Panc1 (cell line): ENCODE data around the gene SVBP. TPM values are rescaled to one million over a fixed set of nuclear protein-coding genes. Genes with fewer than 3 reads are reported as not detected.
A peak's percentile ranks its signal among the peaks of the same experiment; 100 is the strongest.

ENCODE experiments used
- ATAC-seq: fragments of 200-7000 bp; cut with Tn5 transposase; 2 replicates; pipeline ENCODE4 v1.9.1; 2020; ENCODE audit warnings: mild to moderate bottlenecking, moderate library complexity
- Bru-seq: library from RNA; stranded (reverse); fragments of 400-500 nt; gene quantifications from one replicate; lab custom pipeline; 2021; lab: Mats Ljungman, UMichigan
- BruChase-seq, 2 experiments: library from RNA; stranded (reverse); fragments of 400-500 nt; gene quantifications; one replicate each; lab custom pipeline; 2021; lab: Mats Ljungman, UMichigan
- BruUV-seq: library from RNA; stranded (reverse); fragments of 400-500 nt; replicated peaks from 2 replicates; lab custom pipeline; 2021; lab: Mats Ljungman, UMichigan
- CTCF ChIA-PET: fragments of 300-600 bp; sonication (Branson Sonifier 250); formaldehyde crosslinking; loops from one replicate; lab custom pipeline; 2022; ENCODE audit warnings: antibody characterized with exemption; lab: Charles Lee
- POLR2A ChIA-PET: fragments of 300-600 bp; sonication (Branson Sonifier 250); formaldehyde crosslinking; loops from one replicate; lab custom pipeline; 2022; ENCODE audit warnings: antibody characterized with exemption; lab: Charles Lee
- DNase-seq: peaks from one replicate; pipeline ENCODE4 v3.0.0-alpha.2; 2010; ENCODE audit warnings: low read depth, low spot score
- H3K27ac ChIP-seq: 2 replicates; pipeline ENCODE4 v1.5.1; 2011; ENCODE audit warnings: mild to moderate bottlenecking, low read length, inconsistent platforms
- H3K27me3 ChIP-seq: fragments of 200-500 bp; sonication (Bioruptor generic); 2 replicates; pipeline ENCODE4 v1.6.0; 2014; ENCODE audit warnings: low read length, inconsistent platforms; ENCODE audit not compliant: control insufficient read depth, insufficient read depth
- H3K36me3 ChIP-seq: fragments of 200-500 bp; sonication (Bioruptor generic); 2 replicates; pipeline ENCODE4 v1.5.1; 2014; ENCODE audit warnings: inconsistent platforms, mild to moderate bottlenecking, low read length, moderate library complexity; ENCODE audit not compliant: control insufficient read depth, insufficient read depth
- H3K4me1 ChIP-seq: 2 replicates; pipeline ENCODE4 v1.5.1; 2011; ENCODE audit warnings: inconsistent platforms, mild to moderate bottlenecking, low read length, moderate library complexity; ENCODE audit not compliant: control insufficient read depth, insufficient read depth
- H3K4me3 ChIP-seq, 2 experiments: 2 replicates each; pipeline ENCODE4 v1.5.1; 2011 to 2012; ENCODE audit warnings: low read depth in 2 of 2, low read length in 2 of 2, mild to moderate bottlenecking in 2 of 2, inconsistent platforms in 1 of 2, moderate library complexity in 1 of 2
- H3K9me3 ChIP-seq: fragments of 200-500 bp; sonication (Bioruptor generic); 2 replicates; pipeline ENCODE4 v1.5.1; 2014; ENCODE audit warnings: low read depth, mild to moderate bottlenecking, inconsistent platforms, low read length, moderate library complexity; ENCODE audit not compliant: control insufficient read depth, insufficient read depth
- POLR2AphosphoS5 ChIP-seq: IDR thresholded peaks from 2 replicates; pipeline ENCODE4 v1.6.1; 2012; ENCODE audit warnings: mild to moderate bottlenecking, low read depth, low read length, moderate library complexity
- SIN3A ChIP-seq: IDR thresholded peaks from 2 replicates; pipeline ENCODE4 v1.6.1; 2012; ENCODE audit warnings: low read depth, mild to moderate bottlenecking, low read length, moderate library complexity, borderline replicate concordance; ENCODE audit not compliant: insufficient read depth
- TCF7L2 ChIP-seq: IDR thresholded peaks from 2 replicates; pipeline ENCODE4 v1.6.1; 2011; ENCODE audit warnings: mild to moderate bottlenecking, low read depth, low read length, inconsistent platforms
- in situ Hi-C: cut with HindIII; loops from 2 replicates; pipeline ENCODE4 v1.10.0; 2016; ENCODE audit warnings: low sequenced_read_pairs, low pct_unique_long_range_greater_than_20kb
- intact Hi-C: fragments of 100-400 bp; cut with micrococcal nuclease; formaldehyde crosslinking; loops from one replicate; pipeline ENCODE4 v1.10.0; 2022; ENCODE audit not compliant: unreplicated experiment
- long read RNA-seq: library from polyadenylated mRNA; unstranded; transcript quantifications from one replicate; pipeline ENCODE4 v2.0.0, GENCODE V29; 2021; ENCODE audit not compliant: unreplicated experiment
- polyA plus RNA-seq: library from polyadenylated mRNA; unstranded; fragments of >200 nt; gene quantifications from one replicate; pipeline ENCODE4 v1.2.1, GENCODE V29; 2012; ENCODE audit warnings: missing spikeins; ENCODE audit not compliant: insufficient read length
- total RNA-seq: library from RNA; stranded (reverse); gene quantifications from one replicate; pipeline ENCODE4 v1.2.1, GENCODE V29; 2021; ENCODE audit not compliant: unreplicated experiment
- TF ChIP-seq, protein P1 (sequence below), 2 experiments: IDR thresholded peaks; 2 replicates each; pipeline ENCODE4 v1.6.1; 2011 to 2012; ENCODE audit warnings: low read depth in 2 of 2, control low read depth in 1 of 2, low read length in 1 of 2, mild to moderate bottlenecking in 1 of 2, moderate library complexity in 1 of 2; ENCODE audit not compliant: insufficient read depth in 1 of 2
- TF ChIP-seq, protein P2 (sequence below): fragments of 450-650 bp; IDR thresholded peaks from 2 replicates; pipeline ENCODE4 v1.5.1; 2017; ENCODE audit warnings: mild to moderate bottlenecking

Gene SVBP, protein sequence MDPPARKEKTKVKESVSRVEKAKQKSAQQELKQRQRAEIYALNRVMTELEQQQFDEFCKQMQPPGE
- total RNA-seq, result 21.2 TPM
- polyA plus RNA-seq, result 17.1 TPM
- percentile 63 among the genes with signal in this experiment for Bru-seq, nascent RNA
- percentile 49 among the genes with signal in this experiment for BruChase-seq, experiment 1, labeled RNA remaining after a 2-hour chase
- percentile 62 among the genes with signal in this experiment for BruChase-seq, experiment 2, labeled RNA remaining after a 6-hour chase
- long read RNA-seq, transcript SVBP-201 (3 exons, 658 nt), result major isoform, 19 of 25 reads
- long read RNA-seq, partial matches to known transcripts, result 5 of 25 reads
- long read RNA-seq, other reads (novel, unspliced or antisense), result 0 of 25 reads

DNA sequence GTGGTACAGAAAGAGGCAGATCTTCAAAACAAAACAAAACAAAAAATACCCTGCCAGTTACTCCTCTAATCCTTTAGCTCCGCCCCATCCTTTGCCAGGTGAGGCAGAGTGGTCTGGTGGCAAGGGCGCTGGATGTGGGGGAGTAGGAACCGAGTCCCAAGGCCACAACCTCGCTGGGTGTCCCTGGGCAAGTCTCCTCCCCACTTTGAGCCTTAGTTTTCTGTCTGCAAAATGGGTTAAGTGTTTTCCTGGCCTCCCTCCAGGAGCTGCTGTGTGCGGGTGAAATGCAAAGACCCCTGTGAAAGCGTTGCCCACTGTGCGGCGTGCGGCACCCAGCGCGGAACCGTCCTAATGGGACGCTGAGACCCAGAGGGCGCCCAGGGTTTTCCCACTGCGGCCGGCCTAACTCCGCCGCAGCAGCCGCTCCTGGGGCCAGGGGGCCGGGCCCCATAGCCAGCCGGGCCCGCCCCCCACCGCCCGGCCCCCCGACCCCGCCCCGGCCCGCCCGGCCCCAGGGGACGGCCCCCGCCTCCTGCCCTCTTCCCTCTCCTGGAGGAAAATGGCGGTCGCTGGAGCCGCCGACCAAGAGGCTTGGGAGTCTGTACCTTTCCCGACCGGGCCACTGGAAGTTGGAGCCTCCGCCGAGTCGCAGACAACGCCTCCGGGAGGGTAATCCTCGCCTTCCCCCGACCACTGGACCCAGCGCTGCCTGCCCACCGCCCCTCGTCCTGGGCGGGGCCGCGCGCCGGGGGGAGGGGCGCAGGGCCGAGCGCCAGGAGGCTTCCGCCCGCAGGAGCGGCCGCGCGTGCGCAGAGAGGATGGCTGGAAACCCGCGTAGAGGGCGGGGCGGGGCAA lies at the start of gene SVBP, which contains the start of gene ERMAP:
SVBP (minus strand) TSS at position 813 of the 855 bp plus-strand sequence. CDS start 853 bp downstream, outside the sequence.
ERMAP (plus strand) TSS at position 538 of the 855 bp plus-strand sequence. CDS start 13,327 bp downstream, outside the sequence.
- Histone ChIP-seq H3K36me3 (no peaks in the 10 kb centered on the region; the same call in 1 of the 2 replicates), H3K9me3 (no peaks in the 10 kb centered on the region), H3K27ac (peak within 1 kb of the TSS; percentile 91), H3K27me3 (no peaks in the 10 kb centered on the region), H3K4me1 (peaks cover 15% of the 10 kb centered on the region), H3K4me3 (peak within 1 kb of the TSS; percentile 63 to 71)
- ATAC-seq (peak; percentile 98), DNase-seq (peak; percentile 15)
- BruUV-seq, result no TSS peak
- in situ Hi-C loops, result no loop called here
- intact Hi-C loops, result no loop called here
- POLR2A ChIA-PET, result interaction anchor here (0.6 kb wide), 2 partner anchors 19 to 1997 kb away, joined by 3 to 5 read pairs; no protein-coding TSS in a partner anchor
- CTCF ChIA-PET, result interaction anchor here (0.5 to 1.0 kb wide), 3 partner anchors 10 to 257 kb away, joined by 4 to 6 read pairs (median 5); no protein-coding TSS in a partner anchor
- TF ChIP-seq SIN3A (peak; percentile 58; the same call in 1 of the 2 replicates), POLR2AphosphoS5 (peak; percentile 85), TCF7L2 (no peak)
- TF ChIP-seq, protein P1, sequence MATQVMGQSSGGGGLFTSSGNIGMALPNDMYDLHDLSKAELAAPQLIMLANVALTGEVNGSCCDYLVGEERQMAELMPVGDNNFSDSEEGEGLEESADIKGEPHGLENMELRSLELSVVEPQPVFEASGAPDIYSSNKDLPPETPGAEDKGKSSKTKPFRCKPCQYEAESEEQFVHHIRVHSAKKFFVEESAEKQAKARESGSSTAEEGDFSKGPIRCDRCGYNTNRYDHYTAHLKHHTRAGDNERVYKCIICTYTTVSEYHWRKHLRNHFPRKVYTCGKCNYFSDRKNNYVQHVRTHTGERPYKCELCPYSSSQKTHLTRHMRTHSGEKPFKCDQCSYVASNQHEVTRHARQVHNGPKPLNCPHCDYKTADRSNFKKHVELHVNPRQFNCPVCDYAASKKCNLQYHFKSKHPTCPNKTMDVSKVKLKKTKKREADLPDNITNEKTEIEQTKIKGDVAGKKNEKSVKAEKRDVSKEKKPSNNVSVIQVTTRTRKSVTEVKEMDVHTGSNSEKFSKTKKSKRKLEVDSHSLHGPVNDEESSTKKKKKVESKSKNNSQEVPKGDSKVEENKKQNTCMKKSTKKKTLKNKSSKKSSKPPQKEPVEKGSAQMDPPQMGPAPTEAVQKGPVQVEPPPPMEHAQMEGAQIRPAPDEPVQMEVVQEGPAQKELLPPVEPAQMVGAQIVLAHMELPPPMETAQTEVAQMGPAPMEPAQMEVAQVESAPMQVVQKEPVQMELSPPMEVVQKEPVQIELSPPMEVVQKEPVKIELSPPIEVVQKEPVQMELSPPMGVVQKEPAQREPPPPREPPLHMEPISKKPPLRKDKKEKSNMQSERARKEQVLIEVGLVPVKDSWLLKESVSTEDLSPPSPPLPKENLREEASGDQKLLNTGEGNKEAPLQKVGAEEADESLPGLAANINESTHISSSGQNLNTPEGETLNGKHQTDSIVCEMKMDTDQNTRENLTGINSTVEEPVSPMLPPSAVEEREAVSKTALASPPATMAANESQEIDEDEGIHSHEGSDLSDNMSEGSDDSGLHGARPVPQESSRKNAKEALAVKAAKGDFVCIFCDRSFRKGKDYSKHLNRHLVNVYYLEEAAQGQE (IDR thresholded peaks at IDR 0.05; ENCODE audit: insufficient read depth in 1 of 2, low read depth in 2 of 2, low read length in 1 of 2), result no peak
- TF ChIP-seq, protein P2, sequence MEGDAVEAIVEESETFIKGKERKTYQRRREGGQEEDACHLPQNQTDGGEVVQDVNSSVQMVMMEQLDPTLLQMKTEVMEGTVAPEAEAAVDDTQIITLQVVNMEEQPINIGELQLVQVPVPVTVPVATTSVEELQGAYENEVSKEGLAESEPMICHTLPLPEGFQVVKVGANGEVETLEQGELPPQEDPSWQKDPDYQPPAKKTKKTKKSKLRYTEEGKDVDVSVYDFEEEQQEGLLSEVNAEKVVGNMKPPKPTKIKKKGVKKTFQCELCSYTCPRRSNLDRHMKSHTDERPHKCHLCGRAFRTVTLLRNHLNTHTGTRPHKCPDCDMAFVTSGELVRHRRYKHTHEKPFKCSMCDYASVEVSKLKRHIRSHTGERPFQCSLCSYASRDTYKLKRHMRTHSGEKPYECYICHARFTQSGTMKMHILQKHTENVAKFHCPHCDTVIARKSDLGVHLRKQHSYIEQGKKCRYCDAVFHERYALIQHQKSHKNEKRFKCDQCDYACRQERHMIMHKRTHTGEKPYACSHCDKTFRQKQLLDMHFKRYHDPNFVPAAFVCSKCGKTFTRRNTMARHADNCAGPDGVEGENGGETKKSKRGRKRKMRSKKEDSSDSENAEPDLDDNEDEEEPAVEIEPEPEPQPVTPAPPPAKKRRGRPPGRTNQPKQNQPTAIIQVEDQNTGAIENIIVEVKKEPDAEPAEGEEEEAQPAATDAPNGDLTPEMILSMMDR, result no peak

DNA sequence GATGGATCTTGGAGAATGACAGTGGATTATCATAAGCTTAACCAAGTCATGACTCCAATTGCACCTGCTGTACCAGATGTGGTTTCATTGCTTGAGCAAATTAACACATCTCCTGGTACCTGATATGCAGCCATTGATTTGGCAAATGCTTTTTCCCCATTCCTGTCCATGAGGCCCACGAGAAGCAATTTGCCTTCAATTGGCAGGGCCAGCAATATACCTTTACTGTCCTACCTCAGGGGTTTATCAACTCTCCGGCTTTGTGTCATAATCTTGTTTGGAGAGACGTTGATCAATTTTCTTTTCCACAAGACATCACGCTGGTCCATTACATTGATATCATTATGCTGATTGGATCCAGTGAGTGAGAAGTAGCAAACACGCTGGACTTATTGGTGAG lies 49.4 kb upstream of the SVBP start:
- H3K9me3 ChIP-seq, result no peaks in the 10 kb centered on the region
- intact Hi-C loops (no loop called here), in situ Hi-C loops (no loop called here)
- DNase-seq, result no peak
- ChIA-PET CTCF (no interaction called here), POLR2A (no interaction called here)
- H3K36me3 ChIP-seq, result no peaks in the 10 kb centered on the region
- BruUV-seq, result no TSS peak
- H3K27ac ChIP-seq, result no peak overlapping the region
- H3K4me3 ChIP-seq, result no peak overlapping the region
- TF ChIP-seq, protein P1 (IDR thresholded peaks at IDR 0.05; ENCODE audit: insufficient read depth in 1 of 2, low read depth in 2 of 2, low read length in 1 of 2), result no peak
- TF ChIP-seq TCF7L2 (no peak), SIN3A (no peak), POLR2AphosphoS5 (no peak)
- TF ChIP-seq, protein P2, result no peak
- H3K27me3 ChIP-seq, result peaks cover 7% of the 10 kb centered on the region; the same call in 1 of the 2 replicates
- no peak for ATAC-seq
- no peaks in the 10 kb centered on the region for H3K4me1 ChIP-seq
